Right forelimb (tissue), 1 donor: ENCODE results near the gene SLC19A3.
"Not testable (repeated sequence)": the region's sequence is repeated elsewhere in the genome, so short reads cannot be mapped to it uniquely, and the experiment has no call there.

Experiments used
- DNase-seq: peaks from one replicate; pipeline ENCODE4 v3.0.0-alpha.2; 2018

Gene SLC19A3

DNA sequence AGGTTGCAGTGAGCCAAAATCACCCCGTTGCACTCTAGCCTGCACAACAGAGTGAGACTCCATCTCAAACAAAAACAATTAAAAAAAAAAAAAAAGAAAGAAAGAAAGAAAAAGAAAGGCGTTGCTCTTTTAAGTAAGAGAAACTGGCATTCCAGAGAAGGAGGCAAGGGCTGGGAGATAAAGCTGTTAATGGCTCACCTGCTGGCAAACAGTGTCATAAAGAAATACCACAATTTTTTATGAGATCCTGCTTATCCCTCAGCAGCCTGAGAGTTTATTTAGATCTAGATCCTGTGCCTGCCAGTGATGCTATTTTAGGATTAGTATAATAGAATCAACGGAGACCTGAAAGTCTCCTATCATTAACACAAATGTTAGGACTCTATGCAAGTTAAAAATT, 16.3 kb downstream of the SLC19A3 start:
- no peak for DNase-seq

DNA sequence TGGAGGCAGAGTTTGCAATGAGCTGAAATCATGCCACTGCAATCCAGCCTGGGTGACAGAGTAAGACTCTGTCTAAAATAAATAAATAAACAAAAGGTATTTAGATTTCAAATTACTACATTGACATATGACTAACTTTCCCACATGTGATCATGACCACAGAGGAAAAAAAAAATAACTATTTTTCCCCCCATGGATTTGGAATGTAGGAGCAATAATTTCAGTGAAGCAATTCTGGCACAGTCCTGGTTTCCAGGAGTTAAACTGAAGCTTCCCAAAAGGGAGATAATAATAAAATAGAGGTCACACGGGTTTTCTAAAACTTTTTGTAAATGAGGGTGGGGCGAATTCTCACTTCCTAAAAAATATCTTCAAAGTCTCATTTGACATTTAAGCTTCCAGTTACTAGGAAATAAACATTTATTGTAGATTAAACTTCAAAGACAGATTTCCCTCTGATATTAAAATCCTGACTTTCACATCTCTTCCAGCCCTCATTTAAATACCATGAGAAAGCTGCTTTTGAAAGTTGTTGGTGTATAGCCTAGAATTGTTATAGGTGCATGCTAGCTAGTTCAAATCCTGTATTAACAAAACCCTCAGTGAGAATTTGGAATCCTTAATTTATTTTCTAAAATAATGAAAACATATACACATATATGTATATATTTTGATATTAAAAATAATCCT, 20.7 kb downstream of the SLC19A3 start:
- no peak for DNase-seq

DNA sequence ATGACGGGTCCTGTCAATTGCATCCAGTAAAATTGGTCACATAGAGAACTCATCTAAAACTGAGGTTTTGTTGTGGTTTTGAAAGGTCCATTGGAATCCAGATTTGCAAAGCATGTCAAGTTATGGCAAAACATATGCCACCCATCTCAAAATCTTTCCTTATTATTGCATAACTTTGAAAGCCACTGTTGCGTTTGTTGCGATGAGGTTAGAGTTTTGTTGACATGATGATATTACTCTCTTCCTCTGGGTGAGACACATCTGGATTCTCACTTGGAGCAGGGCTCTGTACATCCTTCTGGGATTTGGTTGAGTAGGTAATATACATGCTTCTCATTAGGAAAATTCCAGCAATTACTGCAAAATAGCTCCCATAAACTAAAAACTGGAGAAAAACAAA, 30.6 kb downstream of the SLC19A3 start:
- no peak for DNase-seq

DNA sequence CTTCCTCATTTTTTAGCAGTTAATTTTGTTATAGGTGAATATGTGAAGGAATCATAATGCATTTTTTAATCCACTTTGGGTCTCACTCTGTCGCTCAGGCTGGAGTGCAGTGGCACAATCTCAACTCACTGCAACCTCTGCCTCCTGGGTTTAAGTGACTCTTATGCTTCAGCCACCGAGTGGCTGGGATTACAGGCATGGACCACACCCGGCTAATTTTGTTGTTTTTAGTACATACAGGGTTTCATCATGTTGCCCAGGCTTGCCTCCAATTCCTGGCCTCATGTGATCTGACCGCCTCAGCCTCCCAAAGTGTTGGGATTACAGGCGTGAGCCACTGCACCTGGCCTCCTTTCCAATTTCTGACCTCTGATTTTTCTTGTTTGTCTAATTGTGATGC, 33.6 kb downstream of the SLC19A3 start:
- no peak for DNase-seq

DNA sequence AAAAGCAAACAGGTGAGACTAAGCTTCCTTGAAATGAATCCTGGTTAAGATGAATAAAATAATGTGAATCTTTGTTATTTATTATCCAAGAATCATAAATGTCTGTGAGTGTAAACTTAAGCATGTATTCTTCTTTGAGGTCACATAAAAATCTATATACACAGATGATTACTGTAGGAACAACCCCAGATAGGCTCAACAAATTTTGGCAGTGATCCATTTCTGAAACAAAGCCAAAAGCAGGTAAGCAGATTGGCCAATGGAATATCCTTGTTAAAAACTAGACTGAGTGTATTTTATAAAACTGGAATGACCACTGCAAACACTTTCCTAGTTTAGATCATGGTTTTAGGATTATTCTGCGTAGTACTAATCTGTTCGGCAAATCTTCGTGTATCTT, 39.9 kb downstream of the SLC19A3 start:
- DNase-seq: no peak

DNA sequence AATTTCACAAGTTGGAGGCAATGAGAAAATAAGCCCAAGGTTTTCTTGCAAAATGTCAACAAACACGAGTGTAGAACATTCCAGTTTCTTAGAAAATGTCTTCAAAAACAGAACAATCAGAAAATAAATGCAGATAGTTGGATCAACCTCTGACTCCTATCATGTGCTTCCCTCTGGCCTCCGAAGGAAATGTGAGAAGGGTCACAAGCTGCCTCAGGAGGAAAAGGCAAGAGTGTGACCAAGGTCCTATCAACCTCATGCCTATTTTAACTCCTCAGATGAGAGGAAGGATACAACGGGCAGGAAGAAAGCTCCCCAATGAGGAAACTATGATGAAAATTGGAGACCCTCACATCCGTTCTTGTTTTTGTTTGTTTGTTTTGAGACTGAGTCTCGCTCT, 43.3 kb downstream of the SLC19A3 start:
- DNase-seq: no peak

DNA sequence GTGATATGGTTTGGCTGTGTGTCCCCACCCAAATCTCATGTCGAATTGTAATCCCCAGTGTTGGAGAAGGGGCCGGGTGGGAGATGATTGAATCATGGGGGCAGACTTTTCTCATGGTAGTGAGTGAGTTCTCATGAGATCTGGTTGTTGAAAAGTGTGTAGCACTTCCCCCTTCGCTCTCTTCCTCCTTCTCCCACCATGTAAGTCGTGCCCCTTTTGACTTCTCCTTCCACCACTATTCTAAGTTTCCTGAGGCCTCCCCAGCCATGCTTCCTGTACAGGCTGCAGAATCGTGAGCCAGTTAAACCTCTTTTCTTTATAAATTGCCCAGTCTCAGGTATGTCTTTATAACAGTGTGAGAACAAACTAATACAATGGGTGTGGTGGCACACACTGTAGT, 44.2 kb downstream of the SLC19A3 start:
- not testable (repeated sequence) for DNase-seq

DNA sequence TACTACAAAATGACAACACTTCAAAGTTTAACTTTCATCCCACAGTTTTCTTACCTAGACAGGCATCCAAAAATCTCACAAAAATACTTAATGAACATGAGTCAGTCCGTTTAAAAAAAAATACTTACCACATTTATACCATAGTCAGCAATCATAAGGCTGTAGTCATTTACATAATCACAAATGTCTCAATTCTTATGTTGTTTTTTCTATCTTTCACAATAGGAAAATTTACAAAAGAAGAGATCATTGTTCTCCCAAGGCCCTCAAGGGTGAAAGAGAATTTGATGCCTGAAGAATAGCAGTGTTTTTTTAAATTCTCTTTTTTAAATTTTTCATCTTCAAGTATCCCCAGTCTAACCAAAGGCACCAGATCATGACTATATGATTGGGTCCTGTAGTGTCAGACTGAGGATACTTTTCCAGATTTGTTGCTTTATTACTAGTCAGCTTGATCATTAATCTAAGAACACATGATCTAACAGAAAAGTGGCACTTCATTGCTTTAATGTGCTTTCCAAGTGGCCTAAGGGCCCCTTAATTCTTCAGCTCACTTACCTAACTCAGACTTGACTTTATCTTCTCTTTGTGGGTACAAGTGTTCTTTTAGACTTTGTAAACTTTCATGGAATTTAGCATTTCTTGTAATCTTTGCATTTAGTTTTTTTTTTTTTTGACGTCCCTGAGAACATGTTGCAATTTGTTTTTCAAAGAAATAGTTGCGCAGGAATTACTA, 46.5 kb downstream of the SLC19A3 start:
- no peak for DNase-seq

DNA sequence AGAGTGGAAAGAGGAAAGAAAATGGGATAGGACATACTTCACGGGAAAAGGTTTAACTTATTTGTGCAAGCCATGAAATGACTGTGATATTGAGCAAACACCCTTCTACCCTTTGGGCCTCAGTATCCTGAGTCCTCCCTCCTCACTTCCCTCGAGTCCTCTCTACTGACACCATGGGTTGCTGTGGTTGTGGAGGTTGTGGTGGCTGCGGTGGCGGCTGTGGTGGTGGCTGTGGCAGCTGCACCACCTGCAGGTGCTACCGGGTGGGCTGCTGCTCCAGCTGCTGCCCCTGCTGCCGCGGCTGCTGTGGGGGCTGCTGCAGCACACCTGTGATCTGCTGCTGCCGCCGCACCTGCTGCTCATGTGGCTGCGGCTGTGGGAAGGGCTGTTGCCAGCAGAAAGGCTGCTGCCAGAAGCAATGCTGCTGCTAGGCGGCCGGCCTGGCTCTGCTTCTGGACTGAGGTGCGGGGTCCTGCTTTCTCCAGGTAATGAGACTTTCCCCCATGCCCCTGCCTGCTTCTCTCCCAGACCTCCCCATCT, 51.1 kb downstream of the SLC19A3 start, which contains the start of gene SCYGR5:
TSS of gene SCYGR5 (plus strand) at position 174 of the 540 bp plus-strand sequence. CDS start at position 174, 0 bp downstream.
- not testable (repeated sequence) for DNase-seq

DNA sequence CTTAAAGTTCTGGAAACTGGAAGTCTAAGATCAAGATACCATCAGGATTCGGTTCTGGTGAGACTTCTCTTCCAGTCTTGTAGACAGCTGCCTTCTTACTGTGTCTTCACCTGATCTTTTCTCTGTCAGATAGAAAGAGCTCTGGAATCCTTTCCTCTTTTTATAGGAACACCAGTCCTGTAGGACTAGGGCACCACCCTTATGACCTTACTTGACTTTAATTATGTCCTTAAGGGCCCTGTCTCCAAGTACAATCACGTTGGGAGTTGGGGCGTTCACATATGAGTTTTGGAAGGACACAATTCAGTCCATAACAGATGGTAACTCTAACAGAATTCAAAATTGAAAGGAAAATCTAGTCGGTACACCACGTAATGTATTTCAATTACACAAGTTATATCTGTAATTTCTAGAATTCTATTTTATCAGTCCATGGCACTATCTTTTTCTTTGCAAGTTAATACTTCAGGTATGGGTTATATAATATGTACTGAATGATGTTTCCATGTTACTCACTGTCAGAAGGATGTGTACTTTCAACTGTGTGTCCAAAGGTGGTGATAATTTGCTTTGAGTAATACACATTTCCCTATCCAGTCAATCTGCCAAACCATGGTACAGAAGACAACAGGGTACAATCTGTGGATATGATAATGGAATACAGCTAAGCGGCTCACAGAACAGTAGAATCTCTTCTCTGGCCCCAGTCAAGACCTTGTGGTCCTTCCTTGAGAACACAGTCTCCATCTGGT, 52.5 kb downstream of the SLC19A3 start:
- no peak for DNase-seq

DNA sequence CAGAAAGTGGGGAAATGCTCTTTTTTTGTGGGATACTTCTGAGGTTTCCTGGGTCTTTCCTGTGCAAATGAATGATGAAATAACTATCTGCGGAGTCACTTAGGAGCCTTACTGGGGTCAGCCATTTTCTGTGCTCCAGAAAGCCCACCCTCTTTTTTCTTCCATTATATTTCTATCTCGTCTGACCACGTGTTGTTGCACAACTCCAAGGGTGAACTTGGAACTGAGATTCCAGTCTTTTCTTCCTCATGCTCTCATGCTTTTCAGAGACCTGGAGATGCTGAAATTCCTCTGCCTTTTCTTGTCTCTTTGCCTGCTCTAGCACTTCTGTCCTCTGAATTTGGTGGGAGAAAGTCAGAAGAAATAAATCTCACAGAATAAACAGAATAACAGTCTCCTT, 56.0 kb downstream of the SLC19A3 start:
- no peak for DNase-seq

DNA sequence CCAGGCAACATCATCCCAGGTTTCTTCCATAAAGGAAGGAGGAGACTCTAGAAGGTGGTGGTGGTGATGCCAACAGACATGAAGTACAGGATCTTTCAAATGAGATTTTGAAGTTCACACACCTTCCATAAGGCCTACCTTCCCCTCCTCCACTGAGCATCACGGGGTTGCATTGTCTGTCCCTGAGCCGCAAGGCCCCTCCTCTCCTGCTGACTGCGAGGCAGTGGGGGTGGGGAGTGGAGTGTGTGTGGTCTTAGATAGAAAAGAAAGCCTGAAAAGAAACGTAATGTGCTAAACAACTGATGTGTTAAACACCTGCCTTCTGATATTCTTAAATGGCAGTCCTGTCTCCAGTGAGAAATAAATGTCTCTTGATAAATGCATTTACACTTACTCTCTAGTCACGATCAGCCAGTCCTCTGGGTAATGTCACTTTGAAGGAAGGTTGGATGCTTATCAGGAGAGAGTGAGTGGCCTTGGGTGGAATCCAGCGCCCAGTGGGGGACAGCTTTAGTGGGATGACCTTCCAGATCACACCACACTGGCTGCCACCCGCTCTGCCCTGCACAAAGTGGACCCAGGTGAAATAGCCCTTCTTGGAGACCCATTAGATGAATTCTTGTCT, 56.7 kb downstream of the SLC19A3 start:
- DNase-seq: no peak

DNA sequence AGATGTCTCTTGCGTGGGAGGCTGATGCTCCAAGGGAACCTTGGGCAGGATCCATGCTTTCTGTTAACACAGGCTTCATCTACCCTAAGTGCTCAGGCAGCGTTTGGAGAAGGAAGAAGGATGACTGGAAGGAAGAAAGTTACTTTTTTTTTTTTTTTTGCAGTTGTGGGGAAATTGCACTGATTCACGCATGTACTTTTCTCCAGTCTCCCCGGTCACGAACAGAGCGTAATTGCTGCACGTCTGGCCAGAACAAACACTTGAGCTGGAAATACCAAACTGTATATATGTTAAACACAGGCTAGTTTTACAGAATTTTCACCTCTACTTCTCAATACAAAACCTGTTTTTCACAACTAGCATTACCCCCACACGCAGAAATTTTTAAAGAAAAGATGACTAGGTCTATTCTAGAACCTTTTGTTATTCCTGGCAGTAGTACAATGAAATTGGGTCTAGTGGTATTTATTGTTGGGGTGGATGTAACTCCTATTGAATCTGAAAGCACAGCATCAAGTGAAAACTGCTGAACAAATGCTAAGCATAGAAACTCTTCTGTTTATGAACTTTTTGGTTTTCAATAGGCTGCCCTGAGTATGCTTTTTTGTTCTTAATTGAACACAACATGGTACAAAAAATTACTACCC, 60.5 kb downstream of the SLC19A3 start:
- no peak for DNase-seq

DNA sequence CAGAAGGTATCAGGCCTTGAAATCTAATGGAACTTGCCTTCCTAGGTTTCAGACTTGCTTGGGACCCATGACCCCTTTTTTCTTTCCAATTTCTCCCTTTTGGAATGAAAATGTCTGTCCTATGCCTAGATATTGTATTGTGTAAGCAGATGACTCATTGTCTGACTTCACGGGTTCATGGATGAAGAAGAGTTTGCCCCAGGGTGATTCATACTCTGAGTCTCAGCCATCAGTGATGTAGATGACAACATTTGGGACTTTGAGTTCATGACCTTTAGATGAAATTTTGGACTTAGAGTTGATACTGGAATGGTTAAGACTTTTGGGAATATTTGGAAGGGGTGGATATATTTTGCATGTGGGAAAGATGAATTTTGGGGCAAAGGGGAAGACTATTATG, 62.4 kb downstream of the SLC19A3 start:
- no peak for DNase-seq

DNA sequence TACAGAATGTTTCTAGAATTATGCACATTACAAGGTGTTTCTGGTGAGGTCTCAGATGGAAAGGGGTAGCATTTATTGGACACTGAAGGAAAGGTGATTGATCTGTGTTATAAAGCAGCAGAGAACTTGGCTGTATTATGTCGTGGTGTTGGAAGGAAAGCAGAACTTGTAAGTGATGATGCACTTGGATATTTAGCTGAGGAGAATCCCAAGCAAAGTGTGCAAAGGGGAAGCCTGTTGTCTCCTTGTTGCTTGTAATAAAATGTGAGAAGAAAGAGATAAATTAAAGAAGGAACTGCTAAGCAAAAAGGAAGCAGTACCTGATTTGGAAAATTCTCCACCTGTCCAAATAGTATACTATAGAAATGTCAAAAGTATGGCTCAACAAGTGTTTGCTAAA, 63.4 kb downstream of the SLC19A3 start:
- DNase-seq: no peak

DNA sequence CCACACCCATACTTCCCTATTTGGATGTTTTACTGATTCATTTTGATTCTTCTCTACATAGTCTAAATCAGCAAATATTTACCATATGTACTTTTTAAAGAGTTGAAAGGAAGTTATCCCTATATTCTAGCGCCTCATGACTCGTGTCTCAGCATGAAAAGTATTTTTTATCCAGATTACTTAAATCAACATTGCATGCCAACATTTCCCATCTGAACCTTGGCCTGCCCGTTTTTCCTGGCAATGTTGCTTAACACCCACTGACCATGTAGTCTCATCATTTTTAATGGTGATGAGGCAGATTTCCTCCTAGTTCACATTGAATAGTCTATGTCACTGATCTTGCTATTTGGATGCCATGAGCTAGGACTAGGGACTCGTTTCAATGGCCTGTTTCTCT, 64.4 kb downstream of the SLC19A3 start:
- no peak for DNase-seq

DNA sequence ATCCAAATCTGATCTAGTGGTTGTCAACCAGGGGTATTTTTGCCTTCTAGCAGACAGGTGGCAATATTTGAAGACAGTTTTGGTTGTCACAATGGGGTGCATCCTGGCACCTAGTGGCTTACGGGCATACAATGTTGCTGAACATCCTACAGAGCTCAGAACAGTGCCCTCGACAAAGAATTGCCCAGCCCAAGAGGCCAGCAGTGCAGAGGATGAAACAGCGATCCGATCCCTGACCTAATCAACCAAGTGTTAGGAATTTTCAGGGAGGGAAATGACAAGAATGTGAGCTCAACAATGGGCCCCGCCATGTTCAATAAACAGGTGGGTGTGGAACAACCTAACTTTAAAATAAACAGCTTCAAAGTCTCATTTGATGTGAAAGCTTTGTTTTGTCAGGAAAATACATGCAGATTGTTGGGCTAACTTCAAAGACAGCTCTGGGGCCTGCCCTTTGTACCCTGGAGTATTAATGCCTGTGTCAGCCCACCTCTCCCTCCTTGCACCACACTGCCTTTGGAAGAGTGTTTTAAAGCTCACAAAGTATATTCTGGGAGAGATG, 73.8 kb downstream of the SLC19A3 start:
- no peak for DNase-seq

DNA sequence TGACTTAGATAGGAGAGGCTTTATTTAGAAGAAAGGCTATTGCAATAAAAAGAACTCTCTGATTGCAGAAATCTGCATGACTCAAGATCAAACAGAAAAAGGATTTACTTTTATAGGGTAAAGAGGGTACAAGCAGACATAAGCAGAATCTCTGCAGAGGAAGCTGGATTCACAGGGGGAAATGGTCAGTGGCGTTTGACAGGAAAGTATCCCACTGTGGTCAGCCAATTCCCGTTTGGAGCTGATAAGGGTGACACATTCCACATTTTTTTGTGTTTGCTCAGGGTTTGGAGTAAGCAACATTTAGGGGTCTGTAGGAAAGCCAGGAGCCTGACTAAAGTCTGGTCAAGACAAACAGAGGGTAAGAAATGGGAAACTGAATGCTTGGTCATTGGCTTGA, 75.2 kb downstream of the SLC19A3 start:
- DNase-seq: no peak

DNA sequence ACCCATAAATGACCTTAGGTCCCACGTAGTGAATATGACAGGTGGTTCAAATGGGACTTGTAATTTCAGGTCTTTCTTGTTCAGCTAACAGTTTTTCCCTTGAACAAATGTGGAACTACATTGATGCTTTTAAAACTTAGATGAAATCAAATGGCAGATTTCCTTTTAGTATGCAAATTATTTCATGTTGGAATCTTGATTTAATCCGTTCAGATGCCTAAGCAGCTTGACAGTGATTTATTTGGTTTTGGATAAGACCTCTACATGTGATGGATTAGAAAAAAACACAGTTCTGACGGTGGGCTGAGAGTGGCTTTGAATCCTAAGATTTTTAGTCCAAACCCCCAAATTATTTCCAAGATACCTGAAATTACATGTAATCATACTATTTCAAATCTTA, 83.6 kb downstream of the SLC19A3 start:
- DNase-seq: no peak
